RKO (cell line): Measurements from ENCODE around the gene ITIH2.
"Not testable (repeated sequence)": the region's sequence is repeated elsewhere in the genome, so short reads cannot be mapped to it uniquely, and the experiment has no call there.

ENCODE experiments used
- DNase-seq: peaks from one replicate; pipeline ENCODE4 v3.0.0-alpha.2; 2016; ENCODE audit warnings: low spot score

ITIH2 gene

GRCh38 chr10:7703140-7703539 lies at the start of gene ITIH2:
Gene ITIH2 (plus strand): TSS chr10:7703316. CDS start chr10:7703435, 119 bp downstream.
- no peak for DNase-seq

GRCh38 chr10:7657079-7657478 lies 46.0 kb upstream of the ITIH2 start:
- DNase-seq, result not testable (repeated sequence)

DNA sequence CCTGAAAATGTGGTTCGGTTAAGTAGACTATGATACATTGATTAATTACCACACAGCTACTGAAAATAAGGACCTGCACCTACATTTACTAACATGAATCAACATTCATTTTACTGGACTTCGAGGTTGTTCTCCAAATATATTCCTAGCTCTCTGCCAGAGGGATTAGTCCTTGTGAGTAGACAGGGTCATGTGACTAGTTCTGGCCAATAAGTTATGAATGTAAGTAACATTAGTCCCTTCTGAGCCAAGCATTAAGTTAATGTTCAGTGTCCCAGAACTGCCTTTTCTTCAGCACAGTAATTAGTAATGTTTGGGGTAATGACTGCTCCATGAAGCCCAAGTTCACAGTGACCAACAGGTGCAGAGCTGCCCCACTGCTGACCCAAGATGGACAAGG lies 45.6 kb upstream of the ITIH2 start:
- peak; percentile 29 for DNase-seq

- DNase-seq, result no peak
Measured at GRCh38 chr10:7659560-7659959, 43.6 kb upstream of the ITIH2 start.

DNA sequence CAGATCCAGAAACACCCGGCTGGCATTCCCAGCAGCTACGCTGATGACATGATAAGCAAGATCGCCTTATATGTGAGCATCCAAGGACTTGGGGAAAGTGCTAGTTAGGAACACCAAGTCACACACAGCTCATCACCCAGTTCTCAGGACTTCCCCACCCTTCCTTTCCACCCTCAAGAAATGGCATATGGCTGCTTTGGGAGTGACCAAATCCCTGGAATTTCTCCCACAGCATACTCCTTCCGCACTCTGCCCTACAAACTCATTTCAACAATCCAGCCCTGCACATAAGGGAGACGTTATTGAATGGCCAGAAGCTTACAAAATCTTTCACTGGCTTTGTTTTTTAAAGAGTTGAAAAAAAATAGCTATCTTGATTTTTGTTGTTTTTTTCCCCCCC lies 40.6 kb upstream of the ITIH2 start:
- DNase-seq, result no peak

DNA sequence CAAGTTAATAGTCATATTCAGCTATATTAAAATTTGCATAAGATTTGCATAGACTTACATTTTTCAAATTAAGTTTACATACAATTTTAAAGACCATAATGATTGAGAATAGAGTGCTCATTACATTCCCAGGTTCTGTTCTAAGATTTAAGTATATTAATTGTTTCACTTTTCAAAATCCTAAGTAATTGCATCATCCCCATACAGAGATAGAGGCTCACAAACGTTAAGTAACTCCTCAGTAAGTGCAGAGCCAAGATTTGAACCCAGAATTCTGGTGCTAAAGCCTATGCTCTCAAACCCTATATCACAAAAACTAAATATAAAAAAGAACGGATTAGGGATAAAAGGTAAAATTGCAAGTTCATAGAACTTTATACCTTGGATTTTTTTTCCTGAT lies 38.4 kb upstream of the ITIH2 start:
- no peak for DNase-seq

DNA sequence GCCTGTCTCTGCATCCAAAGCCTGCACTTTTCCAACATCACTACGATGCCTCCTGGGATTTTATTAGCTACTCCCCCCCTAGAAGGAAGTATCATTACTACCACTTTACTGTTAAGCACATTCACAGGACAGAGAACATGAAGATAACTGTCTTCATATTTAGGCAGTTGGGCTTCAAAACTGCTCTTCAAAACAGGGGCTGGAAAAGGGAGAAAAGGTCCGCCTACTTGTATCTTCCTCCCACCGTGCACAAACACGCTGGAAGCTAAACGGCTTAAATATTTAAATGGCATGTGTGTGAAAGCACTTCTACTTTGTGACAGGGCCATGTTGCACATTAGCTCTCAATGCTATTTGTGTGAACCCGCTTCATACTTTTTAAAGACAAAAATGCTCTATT lies 37.3 kb upstream of the ITIH2 start:
- DNase-seq, result no peak

GRCh38 chr10:7666253-7667023 lies 36.7 kb upstream of the ITIH2 start, which contains the start of gene ITIH5:
Gene ITIH5 (minus strand): TSS chr10:7666966. CDS start chr10:7666892, 74 bp downstream.
- DNase-seq, result no peak

DNA sequence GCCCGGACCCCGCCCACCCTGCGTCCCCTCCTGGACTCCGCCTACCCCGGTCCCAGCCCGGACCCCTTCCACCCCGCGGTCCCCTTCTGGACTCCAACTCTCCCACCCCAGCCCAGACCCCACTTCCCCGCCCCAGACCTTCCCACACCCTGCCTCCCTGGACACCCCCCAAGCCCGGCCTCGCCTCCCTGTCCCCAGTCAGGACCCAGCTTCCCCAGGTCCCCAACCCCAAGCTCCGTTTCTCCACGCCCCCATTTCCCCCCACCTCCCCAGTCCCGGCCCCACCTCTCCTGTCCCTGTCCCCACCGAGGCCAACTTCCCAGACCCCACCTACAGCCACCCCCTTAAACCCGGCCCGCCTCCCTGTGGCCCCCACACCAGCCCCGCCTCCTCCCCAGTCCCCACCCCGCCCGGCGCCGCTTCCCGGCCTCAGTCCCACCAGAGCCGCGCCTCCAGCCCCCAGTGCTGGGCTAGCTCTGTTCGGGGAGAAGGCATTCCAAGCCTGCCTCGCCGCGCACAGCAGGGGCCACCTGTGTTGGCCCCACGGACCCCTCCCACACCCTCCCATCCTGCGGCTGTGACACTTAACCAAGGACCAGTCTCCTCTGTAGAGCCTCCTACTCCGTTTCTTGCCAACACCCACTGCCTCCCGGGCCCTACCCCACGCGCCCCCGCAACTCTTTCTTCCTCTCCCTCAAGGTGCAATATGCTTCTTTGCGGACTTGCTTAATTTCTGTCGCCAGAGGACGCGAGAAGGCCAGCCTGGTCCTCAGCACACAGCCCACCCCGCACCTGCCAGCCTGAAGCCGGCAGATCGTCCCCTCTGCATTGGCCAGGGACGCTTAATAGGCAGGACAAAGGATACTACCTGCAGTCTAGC lies 35.6 kb upstream of the ITIH2 start:
- no peak for DNase-seq

DNA sequence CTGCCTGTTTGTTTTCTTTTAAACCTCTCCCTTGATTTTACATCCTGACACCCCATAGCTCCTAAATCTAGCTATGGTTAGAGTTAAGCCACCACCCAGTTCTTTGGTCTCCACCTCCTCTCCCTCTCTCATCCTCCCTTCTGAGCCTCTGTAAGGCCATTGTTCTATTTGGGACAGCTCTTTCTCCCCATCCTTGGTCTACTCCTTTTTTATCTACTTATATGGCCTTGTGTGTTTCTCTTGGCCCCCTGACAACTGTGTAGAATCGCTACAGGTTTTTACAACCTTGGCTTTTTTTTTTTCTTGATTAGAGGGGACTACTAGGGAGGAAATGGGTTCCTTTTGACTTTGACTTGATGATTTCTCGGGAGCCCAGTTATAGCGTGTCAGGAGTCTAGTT lies 33.0 kb upstream of the ITIH2 start:
- no peak for DNase-seq

DNA sequence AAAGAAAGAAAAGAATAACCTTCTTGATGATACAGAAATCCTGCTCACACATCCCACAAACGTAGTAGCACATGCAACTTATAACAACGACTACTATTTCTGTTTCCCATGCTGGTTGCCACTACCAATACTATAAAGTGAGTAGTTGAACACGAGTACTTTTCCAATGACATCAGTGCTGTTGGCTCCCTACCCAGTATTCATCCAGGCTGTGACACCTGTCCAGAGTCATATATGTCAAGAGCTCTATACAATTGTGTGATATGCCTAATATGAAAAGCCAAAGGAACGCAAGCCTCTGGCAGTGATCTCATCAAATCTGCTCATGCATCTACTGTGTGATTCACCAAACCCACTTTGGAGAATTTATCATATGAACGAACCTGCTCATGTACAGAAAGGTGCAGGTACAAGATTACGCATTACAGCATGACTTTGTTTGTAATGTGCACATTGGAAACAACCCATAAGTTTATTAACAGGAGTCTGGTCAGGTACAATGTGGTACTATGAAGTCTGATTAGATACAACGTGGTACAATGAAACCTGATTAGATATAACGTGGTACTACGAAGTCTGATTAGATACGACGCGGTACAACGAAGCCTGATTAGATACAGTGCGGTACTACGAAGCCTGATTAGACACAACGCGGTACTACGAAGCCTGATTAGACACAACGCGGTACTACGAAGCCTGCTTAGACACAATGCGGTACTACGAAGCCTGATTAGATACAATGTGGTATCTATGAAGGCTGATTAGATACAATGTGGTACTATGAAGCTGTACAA lies 30.6 kb upstream of the ITIH2 start:
- DNase-seq, result no peak

DNA sequence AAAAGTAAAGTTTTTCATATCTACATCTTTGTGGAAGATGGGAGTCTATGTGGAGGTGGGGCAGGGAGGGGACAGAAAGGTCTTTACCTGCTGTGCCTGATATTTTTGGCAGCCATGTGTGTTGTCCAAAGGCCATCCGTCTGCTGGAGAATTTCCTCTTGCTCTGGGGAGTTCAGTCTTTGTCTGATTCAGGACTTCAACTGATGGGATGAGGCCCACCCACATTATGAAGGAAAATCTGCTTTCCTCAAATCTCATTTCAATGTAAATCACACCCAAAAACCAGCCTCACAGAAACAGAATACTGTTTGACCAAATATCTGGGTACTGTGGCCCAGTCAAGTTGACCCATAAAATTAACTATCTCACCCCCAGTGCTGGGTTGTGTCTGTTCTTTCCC lies 23.9 kb upstream of the ITIH2 start:
- DNase-seq, result no peak

DNA sequence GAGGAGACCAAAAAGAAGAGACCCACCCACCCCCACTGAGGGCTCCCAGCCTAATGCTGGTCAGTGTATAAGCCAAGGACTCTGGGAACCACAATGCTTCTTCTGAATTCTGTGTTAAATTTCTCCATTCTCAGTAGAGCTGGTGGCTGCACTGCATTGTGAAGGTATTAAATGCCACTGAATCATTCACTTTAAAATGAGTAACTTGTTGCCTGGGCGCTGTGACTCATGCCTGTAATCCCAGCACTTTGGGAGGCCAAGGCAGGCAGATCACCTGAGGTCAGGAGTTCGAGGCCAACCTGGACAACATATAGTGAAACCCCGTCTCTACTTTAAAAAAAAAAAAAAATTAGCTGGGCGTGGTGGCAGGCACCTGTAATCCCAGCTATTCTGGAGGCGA lies 23.0 kb upstream of the ITIH2 start:
- DNase-seq, result peak; percentile 81

DNA sequence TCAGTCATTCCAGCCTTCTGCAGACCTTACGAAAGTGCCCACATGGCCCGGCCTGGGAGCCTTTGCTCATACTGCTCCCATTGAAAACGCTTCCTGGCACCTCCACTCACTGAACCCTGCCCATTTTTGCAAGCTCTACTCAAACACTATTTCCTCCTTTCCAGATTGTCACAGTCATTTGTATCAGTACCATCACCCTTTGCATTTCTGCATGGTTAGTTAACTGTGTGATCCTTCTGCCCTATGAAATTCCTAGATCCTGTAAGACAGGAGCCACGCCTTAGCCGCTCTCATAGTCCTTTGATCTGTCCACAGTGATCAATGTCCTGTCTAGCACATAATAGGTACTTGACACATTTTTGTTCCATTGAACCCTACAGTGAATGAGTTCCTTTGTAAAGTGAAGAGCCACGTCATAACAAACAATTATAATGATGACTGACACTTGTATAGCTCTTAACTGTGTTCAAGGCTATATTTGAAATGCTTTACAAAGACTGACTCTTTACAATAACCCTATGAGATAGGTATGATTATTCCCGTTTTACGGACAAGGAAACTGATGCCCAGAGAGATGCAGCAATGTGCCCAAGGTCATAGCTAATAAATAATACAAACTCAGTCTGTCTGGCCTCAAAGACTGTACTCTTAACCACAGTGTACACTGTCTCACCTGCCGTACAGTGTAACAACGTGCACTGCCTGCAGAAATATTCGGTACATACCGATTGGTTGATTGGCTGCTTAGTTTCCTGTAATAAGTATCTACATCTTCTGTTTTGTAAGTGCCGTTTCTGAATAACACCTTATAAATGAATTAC lies 16.6 kb upstream of the ITIH2 start:
- DNase-seq, result no peak

- DNase-seq, result peak; percentile 96
Measured at GRCh38 chr10:7687228-7687907, 15.7 kb upstream of the ITIH2 start.

GRCh38 chr10:7689591-7689990 lies 13.5 kb upstream of the ITIH2 start:
- no peak for DNase-seq

GRCh38 chr10:7690885-7691597 lies 12.1 kb upstream of the ITIH2 start:
- not testable (repeated sequence) for DNase-seq

- DNase-seq, result not testable (repeated sequence)
Measured at GRCh38 chr10:7692368-7692767, 10.7 kb upstream of the ITIH2 start.

- not testable (repeated sequence) for DNase-seq
Measured at GRCh38 chr10:7693194-7693593, 9.9 kb upstream of the ITIH2 start.

DNA sequence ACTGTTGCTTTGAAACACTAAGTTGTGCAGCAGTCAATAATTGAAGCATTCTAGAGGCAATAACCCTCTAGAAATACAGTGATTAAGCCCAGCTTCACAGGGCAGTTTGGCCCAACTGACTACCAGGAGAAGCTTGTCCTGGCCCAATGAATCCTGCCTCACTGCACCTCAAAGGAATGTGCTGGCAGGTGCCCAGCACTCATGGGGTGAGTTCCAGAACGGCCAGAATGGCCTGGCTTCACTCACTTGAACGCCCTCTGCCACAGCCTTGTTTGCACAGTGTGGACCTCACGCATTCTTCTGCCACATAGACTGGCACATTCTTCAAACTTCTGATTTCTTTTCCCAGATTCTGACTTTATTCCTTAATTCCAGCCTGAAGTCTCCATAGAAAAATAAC lies 6.6 kb upstream of the ITIH2 start:
- DNase-seq, result no peak
